ENCODE results near the gene ERG.

The ERG gene

DNA sequence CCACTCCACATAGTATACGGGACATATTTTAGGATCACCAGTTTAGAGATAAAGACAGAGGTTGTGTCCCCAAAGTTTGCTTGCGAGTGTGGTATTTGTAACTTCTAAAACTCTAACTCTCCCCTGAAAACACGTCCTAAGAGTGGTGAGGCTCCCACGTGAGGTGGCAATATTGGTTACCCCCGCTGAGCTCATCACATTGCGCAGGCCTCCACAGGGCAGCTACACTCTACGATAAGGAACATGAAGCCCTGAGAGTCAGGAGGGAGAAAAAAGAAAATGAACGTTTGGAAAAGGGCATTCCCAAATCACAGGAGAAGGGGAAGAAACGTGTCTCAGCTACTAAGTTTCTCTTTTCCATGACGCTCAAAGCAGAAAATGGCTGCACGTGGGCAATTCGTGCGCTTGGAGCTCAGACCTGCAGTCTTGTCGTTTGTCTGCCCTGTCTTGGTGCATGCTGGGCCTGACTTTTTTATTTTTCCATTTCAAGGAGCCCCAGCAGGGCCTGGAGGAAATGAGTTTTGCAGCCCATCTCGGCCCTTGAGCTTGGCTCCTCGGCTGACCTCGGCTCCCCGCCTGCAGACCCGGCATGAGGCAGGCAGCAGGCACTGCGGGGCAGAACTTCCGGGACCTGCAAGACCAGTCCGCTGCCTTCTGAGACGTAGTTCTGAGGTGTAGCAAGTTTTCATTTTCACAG, 25.7 kb downstream of the ERG start:
- TF ChIP-seq, protein P1, sequence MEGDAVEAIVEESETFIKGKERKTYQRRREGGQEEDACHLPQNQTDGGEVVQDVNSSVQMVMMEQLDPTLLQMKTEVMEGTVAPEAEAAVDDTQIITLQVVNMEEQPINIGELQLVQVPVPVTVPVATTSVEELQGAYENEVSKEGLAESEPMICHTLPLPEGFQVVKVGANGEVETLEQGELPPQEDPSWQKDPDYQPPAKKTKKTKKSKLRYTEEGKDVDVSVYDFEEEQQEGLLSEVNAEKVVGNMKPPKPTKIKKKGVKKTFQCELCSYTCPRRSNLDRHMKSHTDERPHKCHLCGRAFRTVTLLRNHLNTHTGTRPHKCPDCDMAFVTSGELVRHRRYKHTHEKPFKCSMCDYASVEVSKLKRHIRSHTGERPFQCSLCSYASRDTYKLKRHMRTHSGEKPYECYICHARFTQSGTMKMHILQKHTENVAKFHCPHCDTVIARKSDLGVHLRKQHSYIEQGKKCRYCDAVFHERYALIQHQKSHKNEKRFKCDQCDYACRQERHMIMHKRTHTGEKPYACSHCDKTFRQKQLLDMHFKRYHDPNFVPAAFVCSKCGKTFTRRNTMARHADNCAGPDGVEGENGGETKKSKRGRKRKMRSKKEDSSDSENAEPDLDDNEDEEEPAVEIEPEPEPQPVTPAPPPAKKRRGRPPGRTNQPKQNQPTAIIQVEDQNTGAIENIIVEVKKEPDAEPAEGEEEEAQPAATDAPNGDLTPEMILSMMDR (IDR thresholded peaks at IDR 0.05; ENCODE audit: control insufficient read depth, insufficient read depth, low read depth, low read length, missing control alignments), result no peak
- H3K4me3 ChIP-seq (ENCODE audit: control insufficient read depth, low read depth, low read length), result no peak overlapping the region
- DNase-seq (ENCODE audit: low read depth), result no peak

DNA sequence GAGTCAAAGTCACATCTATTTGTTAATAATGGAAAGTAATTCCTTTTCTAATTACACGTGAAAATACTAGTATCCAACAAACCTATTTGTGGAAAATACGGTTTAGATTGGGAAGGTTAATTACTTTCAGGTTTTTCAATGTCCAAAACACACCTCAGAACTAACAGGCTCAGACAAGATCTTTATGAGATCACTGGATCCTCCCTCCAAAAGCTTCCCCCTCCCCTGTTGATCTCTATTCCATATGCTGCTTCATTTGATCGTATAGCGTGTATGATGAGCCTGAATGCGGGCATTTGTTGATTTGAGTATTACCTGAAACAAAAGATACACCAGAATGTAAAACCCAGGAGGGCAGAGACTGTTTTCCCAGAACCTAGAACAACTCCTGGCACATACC, 26.5 kb downstream of the ERG start:
- no peak overlapping the region for H3K4me3 ChIP-seq (ENCODE audit: control insufficient read depth, low read depth, low read length)
- TF ChIP-seq, protein P1 (IDR thresholded peaks at IDR 0.05; ENCODE audit: control insufficient read depth, insufficient read depth, low read depth, low read length, missing control alignments), result no peak
- DNase-seq (ENCODE audit: low read depth), result no peak

DNA sequence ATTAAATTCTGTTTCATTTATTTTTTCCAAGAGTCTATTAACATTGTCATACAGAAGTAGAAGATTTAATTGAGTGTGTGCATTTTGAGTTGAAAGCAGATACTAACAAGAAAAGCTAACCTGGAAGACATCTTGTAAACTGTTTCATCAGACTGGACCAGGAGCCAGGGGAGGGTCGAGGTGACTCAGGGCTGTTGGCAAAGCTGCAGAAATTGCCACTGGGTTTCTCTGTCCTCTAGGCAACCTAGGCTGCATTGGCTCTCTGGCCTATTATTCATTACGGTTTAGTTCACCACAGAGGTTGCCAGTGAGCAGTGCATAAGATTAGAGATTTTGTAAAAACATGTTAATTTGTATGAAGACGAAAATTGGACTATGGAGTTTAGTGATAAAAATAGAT, 27.5 kb downstream of the ERG start:
- no peak overlapping the region for H3K4me3 ChIP-seq (ENCODE audit: control insufficient read depth, low read depth, low read length)
- no peak for DNase-seq (ENCODE audit: low read depth)
- TF ChIP-seq, protein P1 (IDR thresholded peaks at IDR 0.05; ENCODE audit: control insufficient read depth, insufficient read depth, low read depth, low read length, missing control alignments), result no peak

DNA sequence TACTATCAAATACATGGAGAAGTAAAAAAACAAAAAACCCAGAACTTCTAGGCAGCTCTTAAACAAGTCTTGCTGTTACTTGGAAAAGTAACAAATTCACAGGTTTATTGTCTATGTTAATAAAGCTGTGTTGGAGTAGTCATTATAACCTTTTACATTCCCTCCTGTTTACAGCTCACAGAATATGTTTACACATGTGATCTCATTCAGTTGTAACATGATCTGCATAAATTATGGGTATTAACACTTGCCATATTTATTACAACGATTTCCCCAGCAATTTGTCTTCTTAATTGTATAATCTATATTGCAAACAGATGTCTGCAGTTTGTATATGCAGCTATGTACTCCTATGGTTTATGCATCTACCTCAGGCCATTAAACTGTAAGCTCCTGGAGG, 28.6 kb downstream of the ERG start:
- DNase-seq (ENCODE audit: low read depth), result no peak
- no peak overlapping the region for H3K4me3 ChIP-seq (ENCODE audit: control insufficient read depth, low read depth, low read length)
- TF ChIP-seq, protein P1 (IDR thresholded peaks at IDR 0.05; ENCODE audit: control insufficient read depth, insufficient read depth, low read depth, low read length, missing control alignments), result no peak

DNA sequence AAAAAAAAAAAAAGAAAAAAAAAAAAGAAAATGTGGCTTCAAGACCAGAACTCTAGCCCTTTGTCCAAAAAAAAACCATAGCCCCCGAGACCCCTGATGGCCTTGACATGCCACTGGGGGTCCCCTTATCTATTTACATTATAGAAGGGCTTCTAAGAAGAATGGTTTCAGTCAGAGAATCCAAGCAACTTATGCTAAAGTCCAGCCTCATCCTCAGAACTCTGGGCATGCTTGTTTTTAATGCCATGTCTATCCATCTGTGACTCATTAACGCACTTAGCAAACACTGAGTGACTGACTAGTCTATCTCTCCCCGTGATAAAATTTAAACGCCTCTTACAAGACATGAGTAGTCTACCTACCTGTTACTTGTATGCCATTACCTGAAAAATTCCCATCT, 29.3 kb downstream of the ERG start:
- TF ChIP-seq, protein P1 (IDR thresholded peaks at IDR 0.05; ENCODE audit: control insufficient read depth, insufficient read depth, low read depth, low read length, missing control alignments), result no peak
- no peak overlapping the region for H3K4me3 ChIP-seq (ENCODE audit: control insufficient read depth, low read depth, low read length)
- DNase-seq (ENCODE audit: low read depth), result no peak

DNA sequence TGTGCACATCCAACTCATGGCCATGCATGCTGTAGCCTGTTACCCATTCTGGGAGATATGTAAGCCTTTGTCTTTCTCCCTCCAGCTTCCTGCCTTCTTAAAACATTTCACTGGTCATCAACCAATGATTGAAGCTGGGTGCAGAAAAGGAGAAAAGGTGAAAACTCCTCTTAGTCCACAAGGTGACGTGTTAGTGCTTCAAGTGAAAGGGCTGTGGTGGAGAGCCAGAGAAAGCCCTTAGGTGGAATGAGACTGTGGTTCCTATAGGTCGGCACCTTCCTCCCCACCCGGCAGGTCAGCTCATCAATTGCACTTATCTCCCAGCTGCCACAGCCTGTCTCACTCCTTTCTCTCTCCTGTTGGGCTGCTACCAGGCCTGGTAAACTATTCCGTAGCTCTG, 30.4 kb downstream of the ERG start:
- DNase-seq (ENCODE audit: low read depth), result no peak
- no peak overlapping the region for H3K4me3 ChIP-seq (ENCODE audit: control insufficient read depth, low read depth, low read length)
- TF ChIP-seq, protein P1 (IDR thresholded peaks at IDR 0.05; ENCODE audit: control insufficient read depth, insufficient read depth, low read depth, low read length, missing control alignments), result no peak
